GM12892 (cell line): ENCODE results near the gene ZSWIM6.

Experiments
- DNase-seq: peaks from one replicate; pipeline ENCODE4 v3.0.0; 2011; ENCODE audit not compliant: insufficient read length
- FAIRE-seq: peaks from 2 replicates; lab custom pipeline; 2011; peaks lifted over from hg19 to GRCh38; lab: Jason Lieb, UNC
- POLR2A ChIP-seq: IDR thresholded peaks from 2 replicates; pipeline ENCODE4 v1.6.1; 2011; ENCODE audit warnings: low read depth, low read length, control low read depth
- POLR2AphosphoS5 ChIP-seq: IDR thresholded peaks from 2 replicates; pipeline ENCODE4 v1.6.1; 2011; ENCODE audit warnings: low read depth, low read length, control low read depth
- TAF1 ChIP-seq: IDR thresholded peaks from 2 replicates; pipeline ENCODE4 v1.6.1; 2011; ENCODE audit warnings: low read depth, mild to moderate bottlenecking, control low read depth, low read length, borderline replicate concordance

The ZSWIM6 gene

DNA sequence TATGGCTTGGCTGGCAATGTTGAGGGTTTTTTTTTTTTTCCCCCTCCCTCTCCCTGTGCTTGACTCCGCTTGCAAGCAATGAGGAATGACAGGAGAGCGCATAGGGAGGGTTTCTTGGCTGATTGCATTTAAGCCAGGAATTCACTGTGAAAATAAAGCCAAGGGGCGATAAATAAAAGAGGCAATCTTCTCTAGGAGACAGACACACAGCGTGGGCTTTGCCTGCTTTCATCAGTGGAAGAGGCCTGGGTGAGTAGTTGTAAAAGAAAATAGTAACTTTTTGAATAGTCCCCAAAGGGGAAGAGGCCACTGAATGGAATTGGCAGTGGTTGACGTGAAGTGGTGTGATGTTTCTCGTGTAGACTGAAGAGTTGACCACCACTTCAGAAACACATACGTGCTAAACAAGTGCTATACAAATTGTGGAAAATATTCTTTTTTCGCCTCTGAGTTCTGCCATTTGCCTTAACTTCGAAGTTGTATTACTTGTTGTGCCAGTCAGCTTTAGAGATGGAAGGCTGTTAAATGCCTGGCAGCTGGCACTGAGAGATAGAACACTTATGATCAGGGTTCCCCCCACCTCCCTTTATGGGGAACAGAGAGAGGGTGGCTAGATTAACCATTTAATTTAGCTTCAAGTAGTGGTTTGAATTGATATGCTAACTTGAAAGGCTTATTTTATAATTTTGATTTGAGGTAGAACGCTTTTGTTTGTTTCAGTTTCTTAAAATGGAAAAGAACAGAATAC lies 3.0 kb downstream of the ZSWIM6 start:
- DNase-seq = no peak
- FAIRE-seq = no peak
- no peak for TF ChIP-seq POLR2A
- TF ChIP-seq TAF1 = no peak
- no peak for TF ChIP-seq POLR2AphosphoS5

DNA sequence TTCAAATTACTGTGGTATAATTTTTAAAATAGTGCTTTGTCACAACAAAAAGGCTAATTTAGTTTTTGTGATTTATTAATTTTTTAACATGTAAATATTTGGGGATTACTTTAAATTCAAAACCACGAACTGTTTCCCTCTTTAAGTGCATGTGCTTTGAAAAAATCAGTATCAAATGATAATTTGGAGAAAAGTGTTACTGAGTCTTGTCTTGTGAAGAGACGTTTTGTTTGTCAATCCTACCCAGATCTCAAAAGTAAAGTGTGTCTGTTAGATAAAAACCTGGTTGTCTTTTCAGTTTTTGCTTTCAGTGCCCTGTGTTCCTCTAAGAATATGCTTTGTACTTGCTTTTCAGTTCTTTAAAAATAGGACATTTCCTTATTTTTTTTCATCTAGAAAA lies 7.7 kb downstream of the ZSWIM6 start:
- TF ChIP-seq POLR2A (no peak), POLR2AphosphoS5 (no peak), TAF1 (no peak)
- no peak for DNase-seq

GRCh38 chr5:61340775-61341361 lies 8.8 kb downstream of the ZSWIM6 start:
- FAIRE-seq (no peak), DNase-seq (no peak)
- TF ChIP-seq POLR2AphosphoS5 (no peak), TAF1 (no peak), POLR2A (no peak)

More for the DNA sequence above, 7.7 kb downstream of the ZSWIM6 start:
- no peak for FAIRE-seq

GRCh38 chr5:61342071-61342501 lies 10.0 kb downstream of the ZSWIM6 start:
- TF ChIP-seq POLR2A (no peak), POLR2AphosphoS5 (no peak)
- DNase-seq = no peak
- no peak for FAIRE-seq

DNA sequence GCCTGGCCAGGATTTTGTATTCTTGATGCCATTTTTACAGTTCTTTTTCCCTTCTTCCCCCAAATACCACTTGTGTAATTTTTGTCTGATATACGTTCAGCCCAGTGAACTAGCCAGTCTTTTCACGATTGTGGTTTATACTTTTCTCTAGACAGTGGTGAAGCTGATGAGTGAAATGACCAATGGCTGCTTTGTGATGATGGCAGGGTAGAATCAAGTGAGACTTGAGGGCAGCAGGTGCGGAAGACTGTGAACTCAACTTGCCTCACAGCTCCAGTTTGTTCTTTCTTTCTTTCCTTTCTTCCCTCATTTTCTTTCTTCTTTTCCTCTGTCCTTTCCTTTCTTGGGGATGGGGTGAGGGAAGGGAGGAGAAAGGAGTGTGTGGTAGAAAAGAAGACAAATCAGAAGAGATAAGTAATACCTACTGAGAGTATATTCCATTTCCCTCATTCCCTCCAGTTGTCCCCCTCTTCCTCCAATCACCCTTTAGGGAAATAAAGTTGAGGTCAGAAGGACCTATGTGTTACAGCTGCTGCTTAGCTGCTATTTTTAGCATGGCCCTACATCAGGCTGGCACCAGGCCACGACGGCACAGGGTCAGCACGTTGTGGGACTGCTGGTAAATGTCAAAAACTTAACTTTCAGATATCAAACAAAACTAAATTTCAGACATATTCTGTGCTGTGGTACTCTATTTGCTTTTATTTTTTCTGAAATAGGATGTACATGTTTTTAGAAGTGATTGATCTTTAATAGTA lies 12.3 kb downstream of the ZSWIM6 start:
- TF ChIP-seq TAF1 (no peak), POLR2A (no peak), POLR2AphosphoS5 (no peak)
- DNase-seq (no peak), FAIRE-seq (no peak)

- TF ChIP-seq POLR2AphosphoS5 (no peak), POLR2A (no peak), TAF1 (no peak)
- DNase-seq (no peak), FAIRE-seq (no peak)
These were observed 14.5 kb downstream of the ZSWIM6 start for GRCh38 chr5:61346511-61346910.

DNA sequence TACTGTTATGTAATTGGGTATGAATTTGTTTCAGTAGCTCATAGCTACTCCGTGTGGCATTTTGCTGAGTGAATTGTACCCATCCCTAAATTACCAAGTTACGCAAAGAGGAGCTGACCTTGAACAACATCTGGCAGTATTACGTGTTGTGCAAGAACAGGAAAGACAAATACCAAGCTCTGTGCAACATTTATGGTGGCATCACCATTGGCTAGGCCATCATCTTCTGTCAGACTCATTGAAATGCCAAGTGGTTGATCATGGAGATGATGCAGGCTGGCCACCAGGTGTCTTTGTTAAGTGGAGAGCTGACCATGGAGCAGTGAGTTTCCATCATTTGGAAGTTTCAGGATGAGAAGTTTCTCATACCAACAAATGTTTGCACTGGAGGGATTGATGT lies 15.0 kb downstream of the ZSWIM6 start:
- no peak for TF ChIP-seq TAF1
- TF ChIP-seq POLR2A = no peak
- TF ChIP-seq POLR2AphosphoS5 = no peak
- FAIRE-seq (no peak), DNase-seq (no peak)

GRCh38 chr5:61348447-61348846 lies 16.4 kb downstream of the ZSWIM6 start:
- DNase-seq (no peak), FAIRE-seq (no peak)
- TF ChIP-seq POLR2A (no peak), POLR2AphosphoS5 (no peak), TAF1 (no peak)

- no peak for DNase-seq
- FAIRE-seq = no peak
- no peak for TF ChIP-seq POLR2A
- TF ChIP-seq TAF1 = no peak
- no peak for TF ChIP-seq POLR2AphosphoS5
These were observed 17.9 kb downstream of the ZSWIM6 start for GRCh38 chr5:61349935-61350334.

DNA sequence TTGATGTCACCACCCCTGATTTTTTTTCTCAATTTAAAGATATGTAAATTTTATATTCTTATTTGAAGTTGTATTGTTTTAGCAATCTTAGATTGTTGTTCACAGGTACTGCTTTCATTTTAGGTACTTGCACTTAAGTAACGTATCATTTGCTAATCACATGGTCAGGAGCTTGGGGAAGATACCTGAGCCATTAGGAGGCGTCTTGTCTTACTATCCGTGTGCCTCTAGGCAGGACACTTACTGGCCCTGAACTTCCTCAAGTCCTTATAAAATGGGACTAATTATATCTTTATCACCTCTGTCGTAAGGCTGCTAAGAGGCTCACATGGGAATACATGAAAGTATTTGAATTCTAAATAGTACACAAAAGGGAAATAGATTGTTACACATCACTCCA lies 18.5 kb downstream of the ZSWIM6 start:
- no peak for FAIRE-seq
- TF ChIP-seq POLR2A (no peak), TAF1 (no peak), POLR2AphosphoS5 (no peak)
- no peak for DNase-seq

DNA sequence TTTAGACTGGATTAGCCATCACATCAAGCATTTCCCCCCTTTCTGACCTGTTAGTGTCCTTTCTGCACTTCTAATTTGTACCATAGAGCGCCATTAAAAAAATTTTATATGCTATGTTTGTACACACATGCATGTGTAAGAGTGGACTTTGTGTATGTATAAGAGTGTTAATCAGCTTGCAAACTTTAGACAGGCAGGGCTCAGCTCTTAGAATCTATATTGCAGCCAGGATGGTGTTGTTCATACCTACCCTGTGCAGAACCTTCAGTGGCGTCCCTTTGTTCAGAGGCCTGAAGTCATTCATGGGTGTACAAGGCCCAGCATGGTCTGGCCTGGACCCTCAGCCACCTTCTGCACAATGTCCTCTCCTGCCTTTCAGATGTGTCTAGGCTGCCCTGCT lies 19.7 kb downstream of the ZSWIM6 start:
- FAIRE-seq = no peak
- no peak for DNase-seq
- TF ChIP-seq POLR2AphosphoS5 (no peak), POLR2A (no peak), TAF1 (no peak)
